Lower leg skin (tissue), 3 donors: ENCODE data around the gene LIFR.

ENCODE experiments used
- POLR2A ChIP-seq, 2 donors: fragments of 450-650 bp; IDR thresholded peaks; one replicate each; pipeline ENCODE4 v1.6.1; 2016 to 2017; ENCODE audit warnings: antibody characterized with exemption in 2 of 2, mild to moderate bottlenecking in 1 of 2, moderate library complexity in 1 of 2
- TF ChIP-seq, protein P1 (sequence below), 3 donors: fragments of 450-650 bp; IDR thresholded peaks; one replicate each; pipeline ENCODE4 v1.5.1; 2016; ENCODE audit warnings: antibody characterized with exemption in 3 of 3, mild to moderate bottlenecking in 3 of 3, moderate library complexity in 2 of 3

DNA sequence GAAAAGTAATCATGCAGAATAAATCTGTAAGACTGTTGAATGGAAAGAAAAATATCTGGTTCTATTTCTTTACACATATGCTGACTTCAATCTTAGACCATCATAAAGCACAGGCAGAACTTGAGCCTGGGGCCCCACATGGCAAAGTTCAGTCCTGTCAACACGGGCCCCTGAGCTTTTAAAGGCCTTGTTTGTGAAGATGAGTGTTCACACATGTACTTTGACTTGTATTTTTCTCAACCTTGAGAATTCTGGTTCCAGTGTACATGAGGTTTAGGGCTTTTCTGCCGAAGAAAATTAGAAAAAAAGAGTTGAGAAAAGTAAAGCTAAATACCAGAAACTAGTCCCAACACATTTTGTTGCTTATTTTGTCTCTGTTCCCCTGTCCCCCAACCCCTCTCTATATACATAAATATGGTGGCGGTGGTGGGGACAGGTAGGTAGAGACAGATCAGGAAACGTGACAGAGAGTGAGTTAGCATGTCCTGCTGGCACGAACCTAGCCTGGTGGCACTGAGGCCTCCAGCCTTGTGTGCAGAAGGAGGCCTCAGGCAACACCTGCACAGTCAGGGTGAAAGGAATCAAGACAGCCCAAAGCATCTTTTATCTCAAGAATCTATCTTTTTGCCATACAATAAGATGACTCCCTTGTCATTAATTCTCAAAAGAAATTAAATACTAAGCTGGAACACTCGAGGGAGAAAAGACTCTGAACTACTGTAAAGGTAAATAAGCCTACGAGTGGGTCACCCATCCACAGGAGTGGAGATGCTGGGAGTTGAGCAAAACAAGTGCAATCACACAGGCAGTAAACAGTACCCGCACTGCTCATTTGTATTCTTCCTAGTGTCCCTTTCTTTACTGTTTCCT, 22.9 kb downstream of the LIFR start:
- TF ChIP-seq, protein P1, sequence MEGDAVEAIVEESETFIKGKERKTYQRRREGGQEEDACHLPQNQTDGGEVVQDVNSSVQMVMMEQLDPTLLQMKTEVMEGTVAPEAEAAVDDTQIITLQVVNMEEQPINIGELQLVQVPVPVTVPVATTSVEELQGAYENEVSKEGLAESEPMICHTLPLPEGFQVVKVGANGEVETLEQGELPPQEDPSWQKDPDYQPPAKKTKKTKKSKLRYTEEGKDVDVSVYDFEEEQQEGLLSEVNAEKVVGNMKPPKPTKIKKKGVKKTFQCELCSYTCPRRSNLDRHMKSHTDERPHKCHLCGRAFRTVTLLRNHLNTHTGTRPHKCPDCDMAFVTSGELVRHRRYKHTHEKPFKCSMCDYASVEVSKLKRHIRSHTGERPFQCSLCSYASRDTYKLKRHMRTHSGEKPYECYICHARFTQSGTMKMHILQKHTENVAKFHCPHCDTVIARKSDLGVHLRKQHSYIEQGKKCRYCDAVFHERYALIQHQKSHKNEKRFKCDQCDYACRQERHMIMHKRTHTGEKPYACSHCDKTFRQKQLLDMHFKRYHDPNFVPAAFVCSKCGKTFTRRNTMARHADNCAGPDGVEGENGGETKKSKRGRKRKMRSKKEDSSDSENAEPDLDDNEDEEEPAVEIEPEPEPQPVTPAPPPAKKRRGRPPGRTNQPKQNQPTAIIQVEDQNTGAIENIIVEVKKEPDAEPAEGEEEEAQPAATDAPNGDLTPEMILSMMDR (IDR thresholded peaks at IDR 0.05), result no peak
- no peak for TF ChIP-seq POLR2A (IDR thresholded peaks at IDR 0.05)
